GM21717 (cell line): Measurements from ENCODE around the gene ABCA4.
A peak's percentile ranks its signal among the peaks of the same experiment; 100 is the strongest.

ENCODE experiments used
- ATAC-seq: cut with Tn5 transposase; IDR thresholded peaks from one replicate; pipeline ENCODE4 v1.9.1; 2021; ENCODE audit warnings: mild to moderate bottlenecking, moderate library complexity; ENCODE audit not compliant: unreplicated experiment

The ABCA4 gene

DNA sequence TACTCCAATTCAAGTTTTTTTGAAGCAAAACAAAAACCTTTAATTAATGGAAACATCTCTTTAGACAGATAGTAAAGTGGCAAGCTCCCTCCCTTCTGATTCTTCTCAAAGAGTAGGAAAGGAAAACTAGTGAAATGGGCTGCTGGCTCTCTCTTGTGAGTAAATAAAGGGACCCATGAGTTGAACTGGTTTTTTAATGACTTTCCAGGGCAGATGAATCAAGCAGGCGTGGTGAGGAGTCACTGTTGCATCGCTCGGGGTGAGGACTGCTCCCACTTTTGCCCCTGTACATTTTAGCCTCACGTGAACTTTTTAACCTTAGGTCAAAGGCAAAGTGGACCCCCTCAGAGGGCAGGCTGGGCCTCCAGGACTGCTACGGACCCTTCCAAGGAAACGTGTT is 64.8 kb downstream of the ABCA4 start:
- ATAC-seq, result no peak

DNA sequence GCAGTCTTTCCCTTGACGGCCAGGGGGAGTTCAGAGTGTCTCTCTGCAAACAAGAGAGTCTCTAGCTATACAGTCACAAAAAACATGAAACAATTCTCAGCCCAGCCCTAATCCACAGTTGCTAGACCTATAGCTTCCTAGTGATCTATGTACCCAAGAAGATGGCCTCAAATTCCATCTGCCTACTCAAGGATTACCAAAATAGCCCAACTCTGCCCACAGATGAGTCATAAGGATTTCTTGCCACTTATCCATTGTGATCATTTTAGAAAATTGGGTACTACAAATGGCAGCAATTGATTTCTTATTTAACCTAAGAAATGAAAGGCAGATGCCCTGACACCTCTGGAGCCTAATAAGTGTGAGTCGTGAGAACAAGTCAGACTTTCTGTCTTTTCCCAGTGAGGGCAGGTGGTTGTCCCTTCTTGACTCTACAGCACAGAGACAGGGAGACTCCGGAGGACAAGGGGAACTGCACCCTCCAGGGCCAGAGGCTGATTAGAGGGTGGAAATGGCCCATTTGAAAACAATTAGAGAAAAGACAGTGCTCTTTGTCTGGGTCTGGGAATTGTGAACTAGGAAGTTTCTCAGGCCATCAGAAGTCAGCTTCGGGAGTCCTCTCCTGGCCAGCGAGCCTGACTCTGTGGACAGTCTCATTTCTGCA is 65.4 kb downstream of the ABCA4 start:
- no peak for ATAC-seq

DNA sequence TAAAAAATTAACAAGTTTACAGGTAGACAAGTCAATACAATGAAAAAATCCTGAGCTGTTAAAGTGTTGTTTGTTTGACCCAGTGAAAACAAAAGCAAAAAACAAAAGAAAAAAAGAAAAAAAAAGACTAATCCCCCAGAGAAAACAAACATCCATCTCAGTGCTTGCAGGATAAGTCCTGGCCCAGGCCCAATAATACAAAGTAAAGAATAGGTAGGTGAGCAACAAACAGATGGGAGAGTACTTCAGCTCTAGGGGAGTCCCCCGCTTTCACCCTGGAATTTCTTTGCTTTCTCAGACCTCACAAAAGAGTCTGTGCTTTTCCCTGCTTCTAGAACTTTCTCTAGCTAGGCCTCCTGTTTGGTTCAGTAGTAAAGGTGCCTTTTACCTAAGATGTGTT is 70.3 kb downstream of the ABCA4 start:
- ATAC-seq, result no peak

DNA sequence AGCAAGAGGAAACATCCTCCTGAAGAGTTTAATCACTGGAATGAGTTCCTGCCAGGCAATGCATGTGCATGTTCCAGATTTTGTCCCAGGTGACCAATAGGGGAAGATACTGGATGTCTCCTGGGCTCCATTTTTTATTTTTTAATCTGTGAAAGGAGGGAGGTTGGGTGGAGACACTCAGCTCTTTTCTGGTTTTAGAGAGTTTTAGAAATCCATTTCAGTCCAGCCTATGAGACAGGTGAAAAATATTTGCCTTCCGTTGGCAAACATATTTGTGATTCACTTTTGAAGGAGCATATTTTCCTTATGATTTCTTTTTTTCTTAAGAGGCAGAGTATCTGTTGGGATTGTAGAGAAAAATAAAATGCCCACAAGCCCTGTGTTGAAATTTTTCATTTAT is 70.7 kb downstream of the ABCA4 start:
- no peak for ATAC-seq

- no peak for ATAC-seq
These were observed 71.2 kb downstream of the ABCA4 start for GRCh38 chr1:94049791-94050190.

DNA sequence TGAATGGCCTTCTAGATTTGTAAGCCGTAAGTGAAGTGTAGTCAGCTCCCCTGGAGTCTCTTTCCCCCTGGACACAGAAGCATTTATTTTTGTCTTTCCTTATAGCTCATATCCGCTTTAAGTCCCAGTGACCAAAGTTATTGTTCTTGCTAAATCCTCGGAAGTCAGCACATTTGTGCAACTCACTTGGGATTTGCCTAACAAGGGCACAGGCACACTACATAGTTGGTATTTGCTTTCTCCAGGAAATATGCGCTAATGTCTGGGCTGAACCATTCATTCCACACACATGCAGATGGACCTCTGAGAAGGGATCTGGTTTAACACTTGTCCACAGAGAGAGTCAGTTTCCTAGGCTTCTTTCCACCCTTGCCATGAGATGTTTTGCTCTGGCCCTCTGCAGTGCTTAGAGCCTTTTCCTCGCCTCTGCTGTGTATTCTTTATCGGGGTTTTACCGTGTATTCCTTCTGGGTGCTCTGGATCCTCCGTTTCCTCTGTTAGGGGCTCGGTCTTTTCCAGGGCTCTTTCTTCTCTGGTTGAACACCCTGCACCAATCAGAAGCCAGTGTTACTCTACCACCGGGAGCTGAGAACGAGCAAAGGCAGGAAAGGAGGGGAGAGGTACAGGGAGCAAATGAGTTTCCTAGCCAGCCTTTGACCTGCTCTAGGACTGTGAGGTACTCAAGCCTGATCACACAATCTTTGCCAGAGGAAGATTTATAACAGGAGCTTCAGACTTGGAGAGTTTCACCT is 72.4 kb downstream of the ABCA4 start:
- ATAC-seq, result no peak

DNA sequence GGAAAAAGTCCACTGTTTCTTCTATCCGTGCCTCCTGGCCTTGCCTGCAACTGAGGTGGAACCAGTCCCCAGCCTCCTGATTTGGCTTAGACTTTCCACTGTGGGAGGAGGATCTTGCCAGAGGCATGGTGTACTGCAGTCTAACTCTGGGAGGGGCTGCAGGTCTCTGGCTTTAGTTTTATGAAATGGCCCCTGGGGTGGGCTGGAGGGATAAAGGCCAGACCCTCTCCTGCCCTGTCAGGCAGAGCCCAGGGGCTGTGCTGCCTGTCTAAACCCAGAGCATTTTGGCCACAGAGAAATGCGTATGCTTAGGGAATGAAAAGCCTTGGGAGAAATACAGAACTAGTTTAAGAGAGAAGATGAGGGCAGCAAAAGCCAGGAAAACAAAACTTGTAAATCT is 73.0 kb downstream of the ABCA4 start:
- ATAC-seq, result no peak

GRCh38 chr1:94045465-94046056 is 75.4 kb downstream of the ABCA4 start:
- no peak for ATAC-seq

DNA sequence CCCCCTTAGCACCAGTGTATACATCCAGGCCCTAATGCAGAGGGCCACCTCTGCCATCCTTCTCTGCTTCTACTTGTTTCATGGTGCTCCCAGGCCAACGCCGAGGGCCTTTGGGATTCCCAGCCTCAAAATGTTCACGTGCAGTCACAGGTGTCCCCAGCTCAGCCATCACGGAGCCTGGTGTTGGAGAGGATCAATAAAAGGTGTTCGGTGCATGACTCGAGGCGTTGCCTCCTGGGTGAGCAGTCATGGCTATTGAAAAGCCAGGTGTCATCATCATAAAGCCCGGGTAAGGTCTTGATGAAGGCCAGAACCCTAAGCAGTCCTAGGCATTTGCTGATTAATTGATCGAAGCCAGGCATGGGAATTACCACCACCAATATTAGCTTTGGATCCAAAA is 76.1 kb downstream of the ABCA4 start:
- ATAC-seq, result no peak

DNA sequence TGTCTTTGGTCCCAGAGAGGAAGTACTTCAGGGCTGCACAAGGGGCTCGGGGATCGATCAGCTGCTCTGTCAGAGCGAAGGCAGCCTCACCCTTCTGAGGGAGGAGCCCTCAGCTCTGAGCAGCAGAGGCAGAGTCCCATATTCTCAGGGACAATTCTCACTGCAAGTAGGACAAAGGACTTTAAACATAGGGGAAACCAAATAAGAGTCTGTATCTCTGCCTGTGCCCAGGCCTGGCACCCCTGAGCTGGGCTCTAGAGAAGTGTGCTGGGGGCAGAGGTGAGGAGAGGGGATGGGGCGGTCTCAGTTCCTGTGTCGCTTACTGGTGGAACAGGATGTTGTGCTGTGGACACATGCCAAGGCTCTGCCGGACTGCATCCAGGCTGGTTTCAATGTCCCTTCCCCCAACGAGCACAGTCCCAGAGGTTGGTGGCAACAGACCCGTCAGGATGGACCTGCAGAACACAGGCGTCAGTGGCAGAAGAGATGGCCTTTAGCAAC is 76.6 kb downstream of the ABCA4 start:
- ATAC-seq, result no peak

- no peak for ATAC-seq
These were observed 77.1 kb downstream of the ABCA4 start for GRCh38 chr1:94043738-94044289.

- ATAC-seq, result no peak
These were observed 78.6 kb downstream of the ABCA4 start for GRCh38 chr1:94042388-94042787.

GRCh38 chr1:94039871-94040569 is 80.9 kb downstream of the ABCA4 start:
- ATAC-seq, result no peak

GRCh38 chr1:94039514-94039870 is 81.5 kb downstream of the ABCA4 start:
- no peak for ATAC-seq

GRCh38 chr1:94038511-94038910 is 82.4 kb downstream of the ABCA4 start:
- ATAC-seq, result no peak

DNA sequence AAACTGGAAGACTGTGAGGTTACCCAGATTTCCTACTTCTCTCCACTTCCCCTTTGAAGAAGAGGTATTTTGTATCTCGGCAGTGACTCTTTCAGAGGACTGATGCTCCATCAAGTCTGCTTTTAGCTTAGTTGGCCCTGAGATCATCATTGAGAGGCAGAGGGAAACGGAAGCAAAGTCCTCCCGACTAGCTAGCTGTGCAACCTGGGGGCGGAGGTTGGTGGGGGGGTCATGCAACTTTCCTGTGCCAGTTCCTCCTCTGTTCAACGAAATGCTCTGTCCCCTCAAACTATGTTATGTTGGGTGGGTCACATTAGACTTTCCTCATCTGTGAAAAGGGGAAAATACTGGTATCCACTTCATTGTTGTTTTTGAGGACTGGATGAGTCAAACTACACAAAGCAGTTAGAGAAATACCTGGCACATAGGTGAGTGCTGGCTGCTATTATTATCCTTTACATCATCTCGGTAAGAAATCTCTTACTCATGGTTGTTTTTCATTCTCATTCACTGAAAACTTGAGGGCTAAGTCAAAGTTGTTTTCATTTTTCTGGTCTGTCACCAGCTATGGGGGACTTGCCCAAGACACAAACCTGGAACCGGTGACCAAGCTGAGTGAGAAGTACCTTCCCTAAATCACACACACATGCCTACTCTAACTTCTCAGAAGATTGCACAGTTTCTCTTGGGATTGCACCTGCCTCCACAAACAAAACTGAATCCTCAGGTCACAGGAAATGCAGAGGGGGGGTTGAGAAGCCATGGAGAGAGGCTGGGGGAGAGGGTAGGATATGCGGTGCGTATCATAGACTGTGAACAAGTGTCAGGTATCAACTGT is 83.3 kb downstream of the ABCA4 start:
- peak; percentile 68 for ATAC-seq

GRCh38 chr1:94036730-94037129 is 84.2 kb downstream of the ABCA4 start:
- ATAC-seq, result no peak

GRCh38 chr1:94033849-94034248 is 87.1 kb downstream of the ABCA4 start:
- no peak for ATAC-seq

- ATAC-seq, result no peak
These were observed 88.3 kb downstream of the ABCA4 start for GRCh38 chr1:94032637-94033036.

DNA sequence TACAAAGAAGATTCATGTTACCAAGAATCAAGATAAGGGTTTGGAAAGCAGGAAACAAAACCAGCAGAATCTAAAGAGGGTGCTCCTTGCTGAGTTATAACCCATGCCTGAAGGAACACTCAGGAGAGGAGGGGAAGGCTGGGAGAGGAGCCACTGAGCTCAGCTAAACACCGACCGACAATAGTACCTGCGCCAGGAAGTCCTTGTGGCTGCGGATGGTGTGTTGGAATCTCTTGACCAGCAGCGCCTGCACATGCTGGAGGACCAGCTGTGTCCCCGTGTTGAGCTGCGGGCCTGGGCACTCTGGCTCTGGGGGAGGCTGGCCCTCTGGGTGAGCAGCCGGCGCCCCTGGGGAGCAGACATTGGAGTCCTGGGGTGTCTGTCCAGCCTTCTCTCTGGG is 89.4 kb downstream of the ABCA4 start:
- no peak for ATAC-seq
